GM12878 (cell line): ENCODE data around the gene FKBP7. TPM values are rescaled to one million over a fixed set of nuclear protein-coding genes. Genes with fewer than 3 reads are reported as not detected.

ENCODE experiments used
- BACH1 ChIP-seq: fragments of 450-650 bp; IDR thresholded peaks from 2 replicates; pipeline ENCODE4 v1.6.1; 2017; ENCODE audit warnings: mild to moderate bottlenecking, borderline replicate concordance
- CBX5 ChIP-seq: sonication (generic); IDR thresholded peaks from 2 replicates; pipeline ENCODE4 v1.6.1; 2016; ENCODE audit warnings: low read depth, moderate library complexity, mild to moderate bottlenecking, inconsistent platforms
- CHD4 ChIP-seq: fragments of 200-600 bp; sonication (generic); IDR thresholded peaks from 2 replicates; pipeline ENCODE4 v1.6.1; 2016; ENCODE audit warnings: mild to moderate bottlenecking
- GABPA ChIP-seq: IDR thresholded peaks from 2 replicates; pipeline ENCODE4 v1.6.1; 2014; ENCODE audit warnings: antibody characterized with exemption, low read depth, mild to moderate bottlenecking, inconsistent platforms
- HDAC6 ChIP-seq: fragments of 200-600 bp; sonication (generic); IDR thresholded peaks from one replicate; pipeline ENCODE4 v1.8.0; 2017; ENCODE audit warnings: antibody characterized with exemption; ENCODE audit not compliant: unreplicated experiment
- RUNX3 ChIP-seq: IDR thresholded peaks from 2 replicates; pipeline ENCODE4 v1.6.1; 2012; ENCODE audit warnings: low read length, inconsistent platforms
- SREBF1 ChIP-seq: IDR thresholded peaks from 2 replicates; pipeline ENCODE4 v1.6.1; 2012; ENCODE audit warnings: mild to moderate bottlenecking, low read length
- ZNF24 ChIP-seq: fragments of 450-650 bp; IDR thresholded peaks from 2 replicates; pipeline ENCODE4 v1.6.1; 2017; ENCODE audit warnings: antibody characterized with exemption, mild to moderate bottlenecking
- polyA plus RNA-seq, 11 experiments: library from polyadenylated mRNA; depleted of rRNA in 4 of 11; unstranded in 6 of 11; stranded (reverse) in 5 of 11; fragments of >200 nt; fragmentation: Nextera tagmentation in 4 of 11; fragmentation: Illumina TruSeq in 1 of 11; extraction: Ambion mirVana in 4 of 11; extraction: Trizol in 1 of 11; gene quantifications; 1 replicate in 1 of 11; 2 replicates in 10 of 11; pipeline versions ENCODE4 v1.2.1 to v1.2.3, GENCODE V29; 2011 to 2016; ENCODE audit warnings: inconsistent platforms in 2 of 11, missing spikeins in 2 of 11, low read depth in 1 of 11
- total RNA-seq, 4 experiments: library from RNA; depleted of rRNA in 3 of 4; stranded (reverse); fragments of >200 nt in 3 of 4; fragmentation: Illumina TruSeq in 1 of 4; extraction: Trizol in 1 of 4; gene quantifications; 2 replicates each; pipeline versions ENCODE4 v1.2.1 to v1.2.3, GENCODE V29; 2013 to 2021
- TF ChIP-seq, protein P1 (sequence below): fragments of 450-650 bp; formaldehyde crosslinking; IDR thresholded peaks from 2 replicates; pipeline ENCODE4 v1.4.0; 2022; ENCODE audit warnings: mild to moderate bottlenecking, moderate library complexity
- TF ChIP-seq, protein P2 (sequence below): fragments of 450-650 bp; IDR thresholded peaks from 2 replicates; pipeline ENCODE4 v1.6.1; 2016; ENCODE audit warnings: mild to moderate bottlenecking
- TF ChIP-seq, protein P3 (sequence below): IDR thresholded peaks from 2 replicates; pipeline ENCODE4 v1.6.1; 2011; ENCODE audit warnings: low read depth, mild to moderate bottlenecking, low read length, moderate library complexity, borderline replicate concordance; ENCODE audit errors: extremely low read depth
- TF ChIP-seq, protein P4 (sequence below): IDR thresholded peaks from 2 replicates; pipeline ENCODE4 v1.6.1; 2012; ENCODE audit warnings: improper control_type of control experiment, low read depth, low read length; ENCODE audit not compliant: insufficient replicate concordance
- TF ChIP-seq, protein P5 (sequence below): IDR thresholded peaks from 2 replicates; pipeline ENCODE4 v1.6.1; 2012; ENCODE audit warnings: low read length, inconsistent platforms
- TF ChIP-seq, protein P6 (sequence below): fragments of 450-650 bp; IDR thresholded peaks from 2 replicates; pipeline ENCODE4 v1.6.1; 2017; ENCODE audit warnings: mild to moderate bottlenecking

The FKBP7 gene
- total and polyA plus RNA-seq, 10 of the 15 experiments (the other 5 are each of a cell fraction or from before 2014, with no cell fraction given): 5.6 to 16.7 (median 12.5) TPM

DNA sequence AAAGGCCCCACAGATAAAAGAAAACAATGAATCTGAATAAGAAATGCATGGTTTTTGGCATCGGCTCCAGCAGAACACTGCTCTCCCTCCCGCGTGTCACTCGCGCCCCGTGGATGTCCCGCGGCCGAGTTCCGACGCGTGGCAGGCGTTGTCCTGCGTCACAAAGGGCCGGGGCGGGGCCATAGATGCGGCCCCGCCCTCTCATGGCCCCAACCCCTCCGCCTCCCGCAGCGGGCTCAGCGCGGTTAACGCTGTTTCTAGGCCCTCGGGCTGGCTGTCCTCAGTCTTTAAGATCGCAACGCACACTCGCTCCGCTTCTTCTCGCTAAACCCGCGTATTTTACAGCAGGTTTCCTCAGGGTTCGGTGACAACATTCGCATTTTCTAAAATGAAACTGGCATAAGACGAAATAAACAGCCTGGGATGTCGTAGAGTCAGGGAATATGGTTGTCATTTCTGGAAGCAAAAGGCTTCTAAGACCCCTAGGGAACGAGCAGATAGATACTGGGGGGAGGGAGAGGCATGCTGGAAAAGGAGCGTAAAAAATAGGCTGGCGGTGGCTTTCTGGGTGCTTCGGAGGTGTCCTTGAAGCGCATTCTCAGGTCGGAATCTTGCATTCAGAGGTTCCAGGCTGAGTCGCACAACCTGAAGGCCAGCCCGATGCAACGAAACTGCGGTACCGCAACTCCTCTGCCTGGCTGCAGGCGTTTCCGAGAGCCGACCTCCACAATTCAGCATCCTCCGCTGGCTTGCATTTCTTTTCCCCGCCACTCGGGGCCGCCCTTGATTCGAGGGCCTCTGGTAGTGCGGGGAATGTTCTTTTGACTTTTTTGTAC, at the start of gene FKBP7 (continued):
- TF ChIP-seq RUNX3 (peak; percentile 52), BACH1 (peak; percentile 94), CHD4 (no peak), ZNF24 (no peak), SREBF1 (no peak), HDAC6 (no peak), CBX5 (peak; percentile 73; the same call in 1 of the 2 replicates), GABPA (no peak)
- TF ChIP-seq, protein P1, sequence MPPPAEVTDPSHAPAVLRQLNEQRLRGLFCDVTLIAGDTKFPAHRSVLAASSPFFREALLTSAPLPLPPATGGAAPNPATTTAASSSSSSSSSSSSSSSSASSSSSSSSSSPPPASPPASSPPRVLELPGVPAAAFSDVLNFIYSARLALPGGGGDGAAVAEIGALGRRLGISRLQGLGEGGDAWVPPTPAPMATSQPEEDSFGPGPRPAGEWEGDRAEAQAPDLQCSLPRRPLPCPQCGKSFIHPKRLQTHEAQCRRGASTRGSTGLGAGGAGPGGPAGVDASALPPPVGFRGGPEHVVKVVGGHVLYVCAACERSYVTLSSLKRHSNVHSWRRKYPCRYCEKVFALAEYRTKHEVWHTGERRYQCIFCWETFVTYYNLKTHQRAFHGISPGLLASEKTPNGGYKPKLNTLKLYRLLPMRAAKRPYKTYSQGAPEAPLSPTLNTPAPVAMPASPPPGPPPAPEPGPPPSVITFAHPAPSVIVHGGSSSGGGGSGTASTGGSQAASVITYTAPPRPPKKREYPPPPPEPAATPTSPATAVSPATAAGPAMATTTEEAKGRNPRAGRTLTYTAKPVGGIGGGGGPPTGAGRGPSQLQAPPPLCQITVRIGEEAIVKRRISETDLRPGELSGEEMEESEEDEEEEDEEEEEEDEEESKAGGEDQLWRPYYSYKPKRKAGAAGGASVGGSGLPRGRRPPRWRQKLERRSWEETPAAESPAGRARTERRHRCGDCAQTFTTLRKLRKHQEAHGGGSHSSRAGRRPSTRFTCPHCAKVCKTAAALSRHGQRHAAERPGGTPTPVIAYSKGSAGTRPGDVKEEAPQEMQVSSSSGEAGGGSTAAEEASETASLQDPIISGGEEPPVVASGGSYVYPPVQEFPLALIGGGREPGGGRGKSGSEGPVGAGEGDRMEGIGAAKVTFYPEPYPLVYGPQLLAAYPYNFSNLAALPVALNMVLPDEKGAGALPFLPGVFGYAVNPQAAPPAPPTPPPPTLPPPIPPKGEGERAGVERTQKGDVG (CRISPR knock-in tag): no peak
- TF ChIP-seq, protein P2, sequence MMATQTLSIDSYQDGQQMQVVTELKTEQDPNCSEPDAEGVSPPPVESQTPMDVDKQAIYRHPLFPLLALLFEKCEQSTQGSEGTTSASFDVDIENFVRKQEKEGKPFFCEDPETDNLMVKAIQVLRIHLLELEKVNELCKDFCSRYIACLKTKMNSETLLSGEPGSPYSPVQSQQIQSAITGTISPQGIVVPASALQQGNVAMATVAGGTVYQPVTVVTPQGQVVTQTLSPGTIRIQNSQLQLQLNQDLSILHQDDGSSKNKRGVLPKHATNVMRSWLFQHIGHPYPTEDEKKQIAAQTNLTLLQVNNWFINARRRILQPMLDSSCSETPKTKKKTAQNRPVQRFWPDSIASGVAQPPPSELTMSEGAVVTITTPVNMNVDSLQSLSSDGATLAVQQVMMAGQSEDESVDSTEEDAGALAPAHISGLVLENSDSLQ: no peak; the same call in 1 of the 2 replicates
- TF ChIP-seq, protein P3, sequence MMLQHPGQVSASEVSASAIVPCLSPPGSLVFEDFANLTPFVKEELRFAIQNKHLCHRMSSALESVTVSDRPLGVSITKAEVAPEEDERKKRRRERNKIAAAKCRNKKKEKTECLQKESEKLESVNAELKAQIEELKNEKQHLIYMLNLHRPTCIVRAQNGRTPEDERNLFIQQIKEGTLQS: no peak
- TF ChIP-seq, protein P4, sequence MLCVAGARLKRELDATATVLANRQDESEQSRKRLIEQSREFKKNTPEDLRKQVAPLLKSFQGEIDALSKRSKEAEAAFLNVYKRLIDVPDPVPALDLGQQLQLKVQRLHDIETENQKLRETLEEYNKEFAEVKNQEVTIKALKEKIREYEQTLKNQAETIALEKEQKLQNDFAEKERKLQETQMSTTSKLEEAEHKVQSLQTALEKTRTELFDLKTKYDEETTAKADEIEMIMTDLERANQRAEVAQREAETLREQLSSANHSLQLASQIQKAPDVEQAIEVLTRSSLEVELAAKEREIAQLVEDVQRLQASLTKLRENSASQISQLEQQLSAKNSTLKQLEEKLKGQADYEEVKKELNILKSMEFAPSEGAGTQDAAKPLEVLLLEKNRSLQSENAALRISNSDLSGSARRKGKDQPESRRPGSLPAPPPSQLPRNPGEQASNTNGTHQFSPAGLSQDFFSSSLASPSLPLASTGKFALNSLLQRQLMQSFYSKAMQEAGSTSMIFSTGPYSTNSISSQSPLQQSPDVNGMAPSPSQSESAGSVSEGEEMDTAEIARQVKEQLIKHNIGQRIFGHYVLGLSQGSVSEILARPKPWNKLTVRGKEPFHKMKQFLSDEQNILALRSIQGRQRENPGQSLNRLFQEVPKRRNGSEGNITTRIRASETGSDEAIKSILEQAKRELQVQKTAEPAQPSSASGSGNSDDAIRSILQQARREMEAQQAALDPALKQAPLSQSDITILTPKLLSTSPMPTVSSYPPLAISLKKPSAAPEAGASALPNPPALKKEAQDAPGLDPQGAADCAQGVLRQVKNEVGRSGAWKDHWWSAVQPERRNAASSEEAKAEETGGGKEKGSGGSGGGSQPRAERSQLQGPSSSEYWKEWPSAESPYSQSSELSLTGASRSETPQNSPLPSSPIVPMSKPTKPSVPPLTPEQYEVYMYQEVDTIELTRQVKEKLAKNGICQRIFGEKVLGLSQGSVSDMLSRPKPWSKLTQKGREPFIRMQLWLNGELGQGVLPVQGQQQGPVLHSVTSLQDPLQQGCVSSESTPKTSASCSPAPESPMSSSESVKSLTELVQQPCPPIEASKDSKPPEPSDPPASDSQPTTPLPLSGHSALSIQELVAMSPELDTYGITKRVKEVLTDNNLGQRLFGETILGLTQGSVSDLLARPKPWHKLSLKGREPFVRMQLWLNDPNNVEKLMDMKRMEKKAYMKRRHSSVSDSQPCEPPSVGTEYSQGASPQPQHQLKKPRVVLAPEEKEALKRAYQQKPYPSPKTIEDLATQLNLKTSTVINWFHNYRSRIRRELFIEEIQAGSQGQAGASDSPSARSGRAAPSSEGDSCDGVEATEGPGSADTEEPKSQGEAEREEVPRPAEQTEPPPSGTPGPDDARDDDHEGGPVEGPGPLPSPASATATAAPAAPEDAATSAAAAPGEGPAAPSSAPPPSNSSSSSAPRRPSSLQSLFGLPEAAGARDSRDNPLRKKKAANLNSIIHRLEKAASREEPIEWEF: no peak
- TF ChIP-seq, protein P5, sequence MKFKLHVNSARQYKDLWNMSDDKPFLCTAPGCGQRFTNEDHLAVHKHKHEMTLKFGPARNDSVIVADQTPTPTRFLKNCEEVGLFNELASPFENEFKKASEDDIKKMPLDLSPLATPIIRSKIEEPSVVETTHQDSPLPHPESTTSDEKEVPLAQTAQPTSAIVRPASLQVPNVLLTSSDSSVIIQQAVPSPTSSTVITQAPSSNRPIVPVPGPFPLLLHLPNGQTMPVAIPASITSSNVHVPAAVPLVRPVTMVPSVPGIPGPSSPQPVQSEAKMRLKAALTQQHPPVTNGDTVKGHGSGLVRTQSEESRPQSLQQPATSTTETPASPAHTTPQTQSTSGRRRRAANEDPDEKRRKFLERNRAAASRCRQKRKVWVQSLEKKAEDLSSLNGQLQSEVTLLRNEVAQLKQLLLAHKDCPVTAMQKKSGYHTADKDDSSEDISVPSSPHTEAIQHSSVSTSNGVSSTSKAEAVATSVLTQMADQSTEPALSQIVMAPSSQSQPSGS: no peak
- TF ChIP-seq, protein P6, sequence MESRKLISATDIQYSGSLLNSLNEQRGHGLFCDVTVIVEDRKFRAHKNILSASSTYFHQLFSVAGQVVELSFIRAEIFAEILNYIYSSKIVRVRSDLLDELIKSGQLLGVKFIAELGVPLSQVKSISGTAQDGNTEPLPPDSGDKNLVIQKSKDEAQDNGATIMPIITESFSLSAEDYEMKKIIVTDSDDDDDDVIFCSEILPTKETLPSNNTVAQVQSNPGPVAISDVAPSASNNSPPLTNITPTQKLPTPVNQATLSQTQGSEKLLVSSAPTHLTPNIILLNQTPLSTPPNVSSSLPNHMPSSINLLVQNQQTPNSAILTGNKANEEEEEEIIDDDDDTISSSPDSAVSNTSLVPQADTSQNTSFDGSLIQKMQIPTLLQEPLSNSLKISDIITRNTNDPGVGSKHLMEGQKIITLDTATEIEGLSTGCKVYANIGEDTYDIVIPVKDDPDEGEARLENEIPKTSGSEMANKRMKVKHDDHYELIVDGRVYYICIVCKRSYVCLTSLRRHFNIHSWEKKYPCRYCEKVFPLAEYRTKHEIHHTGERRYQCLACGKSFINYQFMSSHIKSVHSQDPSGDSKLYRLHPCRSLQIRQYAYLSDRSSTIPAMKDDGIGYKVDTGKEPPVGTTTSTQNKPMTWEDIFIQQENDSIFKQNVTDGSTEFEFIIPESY: no peak
